ENCODE measurements around the gene TIAM2. TPM values are rescaled to one million over a fixed set of nuclear protein-coding genes. Genes with fewer than 3 reads are reported as not detected.
A peak's percentile ranks its signal among the peaks of the same experiment; 100 is the strongest.

TIAM2 gene
- total RNA-seq, 2 donors from 2014 or later: 3.1 to 6.6 TPM

DNA sequence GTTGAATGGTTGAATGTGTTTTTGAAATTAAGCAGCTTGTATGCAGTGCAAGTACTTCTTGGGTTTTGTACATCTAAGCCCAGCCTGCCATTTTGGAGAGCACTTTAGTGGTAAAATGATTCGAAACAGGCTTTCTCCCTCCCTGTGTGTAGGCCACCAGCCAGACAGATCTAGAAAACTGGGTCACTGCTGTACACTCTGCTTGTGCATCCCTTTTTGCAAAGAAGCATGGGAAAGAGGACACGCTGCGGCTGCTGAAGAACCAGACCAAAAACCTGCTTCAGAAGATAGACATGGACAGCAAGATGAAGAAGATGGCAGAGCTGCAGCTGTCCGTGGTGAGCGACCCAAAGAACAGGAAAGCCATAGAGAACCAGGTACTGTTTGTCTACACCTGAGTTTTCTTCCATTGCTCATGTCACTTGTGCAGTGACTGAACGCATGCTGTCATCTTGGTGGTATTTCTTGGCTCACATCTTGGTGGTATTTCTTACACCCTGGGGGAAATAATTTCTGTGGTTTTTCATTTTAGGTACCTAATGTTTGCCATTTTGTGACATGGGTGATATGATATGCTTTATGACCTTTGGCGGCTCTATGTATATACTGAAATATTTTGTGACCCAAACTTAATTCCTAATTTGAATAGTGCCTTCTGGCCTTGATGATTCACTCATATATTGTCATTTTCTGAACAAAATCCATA lies 153.0 kb downstream of the TIAM2 start:
- Histone ChIP-seq H3K4me1 (peaks cover 5% of the 10 kb centered on the region), H3K27ac (no peak overlapping the region), H3K9me3 (no peaks in the 10 kb centered on the region), H3K36me3 (replicated peaks in 1 of 2; ENCODE audit: insufficient read depth in 1 of 2, low read depth in 2 of 2) (no peaks in the 10 kb centered on the region), H3K4me3 (no peak overlapping the region), H3K27me3 (no peaks in the 10 kb centered on the region)
- intact Hi-C loops (cut with DNase I): no loop called here
- TF ChIP-seq POLR2A (IDR thresholded peaks at IDR 0.05): no peak
- TF ChIP-seq, protein P1, sequence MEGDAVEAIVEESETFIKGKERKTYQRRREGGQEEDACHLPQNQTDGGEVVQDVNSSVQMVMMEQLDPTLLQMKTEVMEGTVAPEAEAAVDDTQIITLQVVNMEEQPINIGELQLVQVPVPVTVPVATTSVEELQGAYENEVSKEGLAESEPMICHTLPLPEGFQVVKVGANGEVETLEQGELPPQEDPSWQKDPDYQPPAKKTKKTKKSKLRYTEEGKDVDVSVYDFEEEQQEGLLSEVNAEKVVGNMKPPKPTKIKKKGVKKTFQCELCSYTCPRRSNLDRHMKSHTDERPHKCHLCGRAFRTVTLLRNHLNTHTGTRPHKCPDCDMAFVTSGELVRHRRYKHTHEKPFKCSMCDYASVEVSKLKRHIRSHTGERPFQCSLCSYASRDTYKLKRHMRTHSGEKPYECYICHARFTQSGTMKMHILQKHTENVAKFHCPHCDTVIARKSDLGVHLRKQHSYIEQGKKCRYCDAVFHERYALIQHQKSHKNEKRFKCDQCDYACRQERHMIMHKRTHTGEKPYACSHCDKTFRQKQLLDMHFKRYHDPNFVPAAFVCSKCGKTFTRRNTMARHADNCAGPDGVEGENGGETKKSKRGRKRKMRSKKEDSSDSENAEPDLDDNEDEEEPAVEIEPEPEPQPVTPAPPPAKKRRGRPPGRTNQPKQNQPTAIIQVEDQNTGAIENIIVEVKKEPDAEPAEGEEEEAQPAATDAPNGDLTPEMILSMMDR (IDR thresholded peaks at IDR 0.05): no peak
- DNase-seq (no peak), ATAC-seq (no peak)
- 82 to 86% methylated on average over 7 of the region's 7 CpGs for WGBS, 2 donors

DNA sequence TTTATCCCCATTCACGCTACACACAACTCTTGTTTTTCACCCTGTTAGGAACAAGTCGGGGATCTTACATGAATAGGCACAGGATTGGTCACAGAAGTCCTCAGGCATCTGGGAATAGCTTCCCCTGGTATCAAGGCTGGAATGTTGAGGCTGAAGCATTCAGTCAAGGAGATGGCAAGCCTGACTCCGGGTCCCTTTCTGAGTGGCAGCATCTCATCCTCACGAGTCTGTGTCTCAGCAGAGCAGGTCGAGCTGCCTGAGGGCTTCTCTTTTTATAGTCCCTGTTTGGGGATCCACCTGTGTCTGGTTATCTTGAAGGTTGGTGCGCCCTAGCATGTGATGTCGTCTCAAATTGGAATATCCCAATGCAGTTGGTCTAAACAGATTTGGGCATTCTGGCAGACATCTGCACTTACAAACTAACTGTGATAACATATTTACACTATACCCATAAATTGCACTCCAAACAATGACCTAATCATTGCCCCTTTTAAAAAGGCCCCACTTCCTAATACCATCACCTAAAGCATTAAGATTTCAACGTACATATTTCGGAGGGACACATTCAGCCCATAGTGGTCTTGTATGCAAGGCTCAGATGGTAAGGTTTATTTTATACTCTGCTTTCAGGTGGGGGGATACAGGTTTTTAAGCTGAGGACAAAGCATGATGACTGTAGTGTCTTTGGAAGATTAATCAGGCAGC lies 156.0 kb downstream of the TIAM2 start:
- DNase-seq: no peak
- Histone ChIP-seq H3K9me3 (no peaks in the 10 kb centered on the region), H3K4me3 (no peak overlapping the region), H3K4me1 (no peaks in the 10 kb centered on the region), H3K36me3 (replicated peaks in 1 of 2; ENCODE audit: insufficient read depth in 1 of 2, low read depth in 2 of 2) (no peaks in the 10 kb centered on the region), H3K27ac (no peak overlapping the region), H3K27me3 (no peaks in the 10 kb centered on the region)
- TF ChIP-seq, protein P1 (IDR thresholded peaks at IDR 0.05): no peak
- TF ChIP-seq POLR2A (IDR thresholded peaks at IDR 0.05): no peak
- intact Hi-C loops (cut with DNase I): no loop called here
- 80 to 83% methylated on average over 9 of the region's 9 CpGs for WGBS, 2 donors
- ATAC-seq: no peak

DNA sequence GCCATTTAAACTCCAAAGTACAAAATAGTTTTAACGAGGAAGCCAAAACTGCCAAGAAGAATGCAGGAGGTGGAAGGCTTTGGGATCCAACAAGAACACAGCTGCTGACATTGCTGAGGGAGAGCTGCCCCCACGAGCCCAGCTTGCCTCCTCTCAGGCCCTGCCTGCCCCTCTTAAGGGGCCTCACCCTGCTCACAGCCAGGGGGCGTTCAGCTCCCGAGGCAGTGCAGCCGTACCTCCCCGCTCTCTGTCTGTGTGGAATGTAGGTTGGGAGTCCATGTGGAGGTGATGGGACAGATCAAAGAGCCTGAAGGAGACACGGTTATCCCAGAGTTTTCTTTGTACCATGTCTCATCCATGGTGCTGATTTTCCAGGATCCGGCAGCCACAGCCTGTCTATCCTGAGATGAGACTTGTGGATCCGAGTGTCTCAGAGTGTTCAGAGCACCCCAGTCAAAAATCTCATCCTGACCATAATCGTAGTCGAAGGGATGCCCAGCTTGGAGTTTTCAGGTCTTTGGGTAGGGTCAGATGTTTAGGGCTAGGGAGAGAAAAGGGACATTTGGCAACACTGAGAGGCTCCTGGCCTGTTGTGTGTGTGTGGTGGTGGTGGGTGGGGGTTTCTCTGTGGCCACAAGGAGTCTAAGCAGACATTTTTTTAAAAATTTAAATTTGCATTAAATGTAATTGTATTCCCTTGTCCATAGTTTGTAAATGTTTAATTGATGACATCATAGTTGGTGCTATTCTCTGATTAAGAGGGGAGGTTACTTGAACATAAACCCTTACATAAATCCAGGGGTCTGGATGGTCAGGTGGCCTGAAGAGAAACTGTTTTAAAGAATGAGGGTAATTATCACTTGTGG lies 157.3 kb downstream of the TIAM2 start:
- no peak overlapping the region for H3K27ac ChIP-seq
- no peaks in the 10 kb centered on the region for H3K27me3 ChIP-seq
- DNase-seq: no peak
- no peak for ATAC-seq
- H3K4me3 ChIP-seq: no peak overlapping the region
- H3K36me3 ChIP-seq (replicated peaks in 1 of 2; ENCODE audit: insufficient read depth in 1 of 2, low read depth in 2 of 2): no peaks in the 10 kb centered on the region
- TF ChIP-seq, protein P1 (IDR thresholded peaks at IDR 0.05): no peak
- no peak for TF ChIP-seq POLR2A (IDR thresholded peaks at IDR 0.05)
- intact Hi-C loops (cut with DNase I): no loop called here
- WGBS, 2 donors: 68 to 70% methylated on average over 7 to 11 of the region's 11 CpGs
- H3K4me1 ChIP-seq: no peaks in the 10 kb centered on the region
- no peaks in the 10 kb centered on the region for H3K9me3 ChIP-seq

DNA sequence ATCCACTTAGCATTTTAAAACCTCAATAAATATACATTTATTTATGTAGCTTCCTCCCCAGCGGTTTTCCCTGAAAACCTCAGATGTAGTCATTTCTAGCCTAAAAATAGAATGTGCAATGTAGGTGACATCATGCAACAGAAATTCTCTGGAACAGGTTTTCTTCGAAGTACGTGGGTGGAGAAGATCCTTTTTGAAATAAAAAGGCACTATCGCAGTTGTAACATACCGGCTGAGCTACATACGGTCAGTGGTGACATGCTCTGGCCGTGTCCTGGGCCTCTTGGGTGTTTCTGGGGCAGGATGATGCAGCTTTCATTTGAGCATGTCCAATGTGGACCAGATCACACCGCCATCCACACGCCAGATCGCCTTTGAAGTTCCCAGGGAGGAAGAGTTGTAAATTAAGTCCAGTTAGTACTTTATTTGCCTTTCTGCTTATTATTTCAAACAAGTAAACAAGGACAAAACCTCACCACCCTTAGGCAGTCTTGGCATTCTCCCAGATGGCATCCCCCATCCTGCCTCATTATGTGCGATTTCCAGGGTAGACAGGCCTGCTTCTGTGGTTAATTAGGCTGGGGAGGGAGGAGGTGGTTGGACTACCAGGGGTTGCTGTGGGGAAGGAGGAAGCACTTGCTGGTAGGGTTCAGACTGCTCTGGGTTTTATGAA lies 159.2 kb downstream of the TIAM2 start:
- Histone ChIP-seq H3K4me3 (no peak overlapping the region), H3K9me3 (no peaks in the 10 kb centered on the region), H3K4me1 (no peaks in the 10 kb centered on the region), H3K36me3 (replicated peaks in 1 of 2; ENCODE audit: insufficient read depth in 1 of 2, low read depth in 2 of 2) (no peaks in the 10 kb centered on the region), H3K27ac (no peak overlapping the region), H3K27me3 (no peaks in the 10 kb centered on the region)
- peak; percentile 18 for ATAC-seq
- 59 to 69% methylated on average over 11 of the region's 11 CpGs for WGBS, 2 donors
- intact Hi-C loops (cut with DNase I): no loop called here
- no peak for DNase-seq
- TF ChIP-seq, protein P1 (IDR thresholded peaks at IDR 0.05): no peak
- no peak for TF ChIP-seq POLR2A (IDR thresholded peaks at IDR 0.05)
